Endothelial cell of umbilical vein (primary cell): ENCODE results near the gene PITPNM3.

Experiments
- CTCF ChIP-seq, 2 donors: IDR thresholded peaks; 1 replicate in 1 of 2; 2 replicates in 1 of 2; pipeline ENCODE4 v1.5.1; 2011; ENCODE audit warnings: low read length in 2 of 2, mild to moderate bottlenecking in 2 of 2, moderate library complexity in 2 of 2, control low read depth in 1 of 2, inconsistent platforms in 1 of 2, low read depth in 1 of 2; ENCODE audit not compliant: insufficient read depth in 1 of 2; ENCODE audit errors: extremely low read depth in 1 of 2
- EZH2 ChIP-seq: IDR thresholded peaks from 2 replicates; pipeline ENCODE4 v1.6.1; 2012; ENCODE audit warnings: borderline replicate concordance, low read depth, mild to moderate bottlenecking, moderate library complexity, low read length, inconsistent platforms; ENCODE audit not compliant: severe bottlenecking
- JUN ChIP-seq: IDR thresholded peaks from 2 replicates; pipeline ENCODE4 v1.6.1; 2011; ENCODE audit warnings: borderline replicate concordance, low read depth; ENCODE audit not compliant: insufficient read length, insufficient read depth
- MAX ChIP-seq: IDR thresholded peaks from 2 replicates; pipeline ENCODE4 v1.6.1; 2011; ENCODE audit not compliant: insufficient read depth, insufficient read length
- MYC ChIP-seq: IDR thresholded peaks from one replicate; pipeline ENCODE4 v1.6.1; 2011; ENCODE audit warnings: mild to moderate bottlenecking, low read depth, low read length
- POLR2A ChIP-seq: IDR thresholded peaks from 2 replicates; pipeline ENCODE4 v1.6.1; 2012; ENCODE audit warnings: low read depth, mild to moderate bottlenecking, control low read depth, low read length
- POLR2AphosphoS5 ChIP-seq: IDR thresholded peaks from 2 replicates; pipeline ENCODE4 v1.6.1; 2012; ENCODE audit warnings: low read depth, mild to moderate bottlenecking, control low read depth, low read length, moderate library complexity; ENCODE audit not compliant: insufficient read depth

- TF ChIP-seq CTCF (IDR thresholded peaks at IDR 0.05; ENCODE audit: extremely low read depth in 1 of 2, insufficient read depth in 1 of 2, low read depth in 1 of 2, low read length in 2 of 2) (no peak), EZH2 (no peak), POLR2A (no peak), POLR2AphosphoS5 (no peak), MAX (no peak), MYC (no peak), JUN (no peak)
Measured at GRCh38 chr17:6547336-6547735, 9.0 kb downstream of the PITPNM3 start.
